COLO668 (cell line): ENCODE measurements around the gene AIRE.
"Not testable (repeated sequence)": the region's sequence is repeated elsewhere in the genome, so short reads cannot be mapped to it uniquely, and the experiment has no call there.

ENCODE experiments used
- DNase-seq: peaks from one replicate; lab custom pipeline; 2025; ENCODE audit not compliant: unreplicated experiment; lab: John Stamatoyannopoulos, UW

Gene AIRE

DNA sequence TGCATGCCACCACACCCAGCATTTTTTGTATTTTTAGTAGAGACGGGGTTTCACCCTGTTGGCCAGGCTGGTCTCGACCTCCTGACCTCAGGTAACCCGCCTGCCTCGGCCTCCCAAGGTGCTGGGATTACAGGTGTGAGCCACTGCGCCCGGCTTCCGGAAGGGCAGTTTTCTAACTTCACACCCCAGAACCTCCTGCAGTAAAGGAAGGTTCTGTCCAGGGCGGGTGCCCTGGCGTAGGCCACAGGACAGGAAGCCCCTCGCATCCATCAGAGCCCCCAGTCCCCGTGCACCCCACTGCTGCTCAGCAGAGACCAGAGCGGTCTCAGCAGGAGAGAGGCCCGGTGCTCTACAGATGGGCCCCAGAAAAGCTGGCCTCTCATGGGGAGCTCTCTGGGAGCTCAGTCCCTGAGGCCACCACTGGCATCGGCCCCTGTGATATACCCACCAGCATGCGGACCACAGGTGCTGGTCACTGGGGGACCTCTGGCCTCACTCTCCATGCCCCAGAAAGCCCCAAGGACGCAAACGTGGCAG is 19.9 kb upstream of the AIRE start:
- DNase-seq = no peak

DNA sequence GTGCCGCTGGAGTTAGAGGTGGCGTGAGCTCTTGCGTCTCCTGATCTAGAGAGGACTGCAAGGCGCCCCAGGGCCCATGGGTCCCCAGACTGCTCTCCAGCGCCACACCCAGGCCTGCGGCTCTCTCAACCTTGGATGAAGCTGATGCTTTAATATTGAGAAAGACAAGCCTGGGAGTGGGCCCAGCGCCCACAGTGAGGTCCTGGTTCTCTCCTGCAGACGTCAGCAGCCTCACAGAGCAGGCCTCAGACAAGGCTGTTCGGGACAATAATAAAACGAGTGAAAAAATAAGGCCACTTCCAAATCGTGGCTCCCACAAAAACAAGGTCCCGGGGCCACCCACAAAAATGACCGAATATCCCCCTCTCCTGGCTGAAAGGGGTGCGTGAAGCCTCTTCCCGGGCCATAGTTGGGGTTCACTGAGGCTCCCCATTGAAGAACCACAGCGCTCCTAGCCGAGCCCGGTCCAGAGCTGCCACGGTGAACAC is 18.0 kb upstream of the AIRE start:
- DNase-seq = peak; percentile 25

GRCh38 chr21:44269090-44269489 is 16.6 kb upstream of the AIRE start:
- DNase-seq = no peak

GRCh38 chr21:44271558-44272283 is 14.0 kb upstream of the AIRE start:
- no peak for DNase-seq

DNA sequence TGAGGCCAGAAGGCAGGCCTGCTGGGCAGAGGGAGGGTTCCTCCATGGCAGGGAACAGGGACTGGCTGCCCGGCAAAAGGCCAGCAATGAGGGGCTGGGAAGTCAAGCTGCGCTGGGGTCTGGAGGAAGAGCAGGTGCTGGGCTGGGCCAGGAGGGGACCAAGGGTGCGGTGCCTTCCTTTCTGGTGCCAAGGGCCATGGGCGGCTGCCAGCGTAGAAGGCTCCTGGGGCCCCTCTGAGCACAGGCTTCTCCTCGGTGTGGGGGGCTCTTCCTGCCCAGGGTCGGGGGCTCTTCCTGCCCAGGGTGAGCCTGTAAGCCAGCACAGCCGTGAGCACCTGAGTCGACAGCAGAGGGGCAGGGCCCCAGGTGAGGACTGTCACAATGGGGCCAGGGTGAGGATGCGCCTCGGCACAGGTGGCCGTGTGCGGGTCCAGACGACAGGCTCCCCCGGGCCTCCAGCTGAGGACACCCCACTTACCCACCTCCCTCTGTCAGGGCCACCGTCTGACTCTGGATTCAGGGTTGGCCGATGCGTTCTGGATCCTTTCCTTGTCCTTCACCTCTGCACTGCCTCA is 13.3 kb upstream of the AIRE start:
- no peak for DNase-seq

DNA sequence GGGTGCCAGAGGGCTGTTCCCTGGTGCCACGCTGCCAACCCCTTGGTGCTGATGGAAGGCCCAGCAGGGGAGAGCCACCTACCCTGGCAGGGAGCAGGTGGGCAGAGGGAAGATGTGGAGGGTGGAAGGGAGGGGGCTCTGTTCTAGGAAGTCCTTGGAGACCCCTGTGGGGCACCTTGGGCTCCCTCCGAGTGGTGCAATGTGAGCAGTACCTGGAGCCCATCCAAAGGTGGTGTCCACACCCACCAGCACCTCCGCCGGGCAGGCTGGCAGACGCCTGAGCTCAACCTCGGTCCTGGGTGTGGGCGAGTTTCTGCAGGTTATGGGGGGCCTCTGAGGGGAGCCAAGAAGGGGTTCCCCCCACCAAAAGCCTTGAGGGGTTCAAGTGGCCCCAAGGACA is 12.6 kb upstream of the AIRE start:
- no peak for DNase-seq

GRCh38 chr21:44275041-44275440 is 10.6 kb upstream of the AIRE start:
- DNase-seq = peak; percentile 93

DNA sequence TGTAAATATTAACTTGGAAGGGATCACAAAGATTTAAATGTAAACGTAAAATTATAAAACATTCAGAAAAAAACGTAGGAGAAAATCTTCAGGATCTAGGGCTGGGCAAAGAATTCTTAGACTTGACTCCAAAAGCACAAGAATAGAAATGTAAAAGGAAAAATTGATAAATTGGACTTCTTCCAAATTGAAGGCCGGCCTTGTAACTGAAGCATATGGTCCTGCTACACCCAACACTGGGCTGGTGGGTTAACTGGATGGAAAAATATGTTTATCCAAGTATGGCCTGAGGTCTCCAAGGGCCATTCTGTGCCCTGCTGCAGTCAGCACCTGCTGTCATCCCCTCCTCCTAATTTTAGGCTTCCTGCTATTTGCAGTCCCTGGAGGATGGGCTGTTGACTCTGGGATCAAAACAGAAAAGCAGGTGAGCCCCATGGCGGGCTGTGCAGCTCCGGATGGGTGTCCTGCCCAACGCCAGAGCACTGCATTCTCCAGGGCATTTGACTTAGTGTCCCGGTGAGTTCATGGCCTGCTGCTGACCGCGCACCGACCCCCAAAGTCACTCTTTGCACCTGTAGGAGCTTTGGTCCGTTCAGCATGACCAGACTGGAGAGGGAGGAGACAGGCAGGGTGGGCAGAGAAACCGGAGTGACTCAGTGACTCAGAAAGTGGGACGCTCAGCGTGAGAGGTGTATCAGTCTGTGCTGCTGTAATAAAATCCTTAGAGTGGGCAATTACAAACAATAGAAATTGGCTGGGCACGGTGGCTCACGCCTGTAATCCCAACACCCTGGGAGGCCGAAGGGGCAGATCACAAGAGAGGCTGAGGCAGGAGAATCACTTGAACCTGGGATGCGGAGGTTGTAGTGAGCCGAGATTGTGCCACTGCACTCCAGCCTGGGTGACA is 6.1 kb upstream of the AIRE start:
- peak; percentile 73 for DNase-seq

DNA sequence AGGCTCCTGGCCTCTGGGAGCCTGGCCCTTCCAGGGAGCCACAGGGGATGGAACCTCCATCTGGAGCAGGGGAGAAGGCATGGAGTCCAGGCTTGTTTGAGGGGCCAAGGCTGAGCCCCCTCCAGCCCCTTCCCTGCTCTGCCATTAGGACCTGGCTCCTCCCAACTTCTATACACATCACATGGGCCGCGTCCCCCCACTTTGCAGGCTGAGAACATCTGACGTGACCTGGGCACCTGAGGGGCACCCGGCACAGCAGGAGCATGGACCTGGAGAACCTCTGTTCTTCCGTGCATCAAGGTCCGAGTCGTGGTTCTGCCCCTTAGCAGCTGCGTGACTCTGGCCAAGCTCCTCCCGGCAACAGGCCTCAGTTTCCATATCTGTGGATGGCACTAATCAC is 3.9 kb upstream of the AIRE start:
- no peak for DNase-seq

GRCh38 chr21:44282370-44282769 is 3.3 kb upstream of the AIRE start:
- no peak for DNase-seq

- DNase-seq = not testable (repeated sequence)
These were observed 2.4 kb upstream of the AIRE start for GRCh38 chr21:44283211-44283785.

GRCh38 chr21:44283948-44284347 is 1.7 kb upstream of the AIRE start:
- no peak for DNase-seq

DNA sequence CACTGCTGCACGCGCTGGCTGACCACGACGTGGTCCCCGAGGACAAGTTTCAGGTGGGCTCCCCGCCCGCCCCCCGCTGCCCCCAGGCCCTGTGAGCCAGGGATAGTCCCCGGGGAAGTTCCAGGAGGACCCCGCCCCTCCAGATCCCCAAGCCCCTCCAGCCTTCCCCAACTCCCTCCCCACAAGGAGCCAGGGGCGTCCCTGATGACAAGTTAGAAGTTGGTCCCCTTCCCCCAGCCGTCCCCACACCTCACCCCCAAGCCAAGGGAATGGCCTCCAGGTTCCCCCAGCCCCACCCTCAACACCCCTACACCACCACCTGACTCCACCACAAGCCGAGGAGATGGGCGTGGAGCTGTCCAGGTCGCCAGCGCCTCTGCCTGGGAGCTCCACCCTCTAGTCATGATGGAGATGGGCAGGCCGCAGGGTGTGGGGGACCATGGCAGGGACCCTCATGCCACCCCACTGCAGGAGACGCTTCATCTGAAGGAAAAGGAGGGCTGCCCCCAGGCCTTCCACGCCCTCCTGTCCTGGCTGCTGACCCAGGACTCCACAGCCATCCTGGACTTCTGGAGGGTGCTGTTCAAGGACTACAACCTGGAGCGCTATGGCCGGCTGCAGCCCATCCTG is 525 bp downstream of the AIRE start:
- DNase-seq = no peak

DNA sequence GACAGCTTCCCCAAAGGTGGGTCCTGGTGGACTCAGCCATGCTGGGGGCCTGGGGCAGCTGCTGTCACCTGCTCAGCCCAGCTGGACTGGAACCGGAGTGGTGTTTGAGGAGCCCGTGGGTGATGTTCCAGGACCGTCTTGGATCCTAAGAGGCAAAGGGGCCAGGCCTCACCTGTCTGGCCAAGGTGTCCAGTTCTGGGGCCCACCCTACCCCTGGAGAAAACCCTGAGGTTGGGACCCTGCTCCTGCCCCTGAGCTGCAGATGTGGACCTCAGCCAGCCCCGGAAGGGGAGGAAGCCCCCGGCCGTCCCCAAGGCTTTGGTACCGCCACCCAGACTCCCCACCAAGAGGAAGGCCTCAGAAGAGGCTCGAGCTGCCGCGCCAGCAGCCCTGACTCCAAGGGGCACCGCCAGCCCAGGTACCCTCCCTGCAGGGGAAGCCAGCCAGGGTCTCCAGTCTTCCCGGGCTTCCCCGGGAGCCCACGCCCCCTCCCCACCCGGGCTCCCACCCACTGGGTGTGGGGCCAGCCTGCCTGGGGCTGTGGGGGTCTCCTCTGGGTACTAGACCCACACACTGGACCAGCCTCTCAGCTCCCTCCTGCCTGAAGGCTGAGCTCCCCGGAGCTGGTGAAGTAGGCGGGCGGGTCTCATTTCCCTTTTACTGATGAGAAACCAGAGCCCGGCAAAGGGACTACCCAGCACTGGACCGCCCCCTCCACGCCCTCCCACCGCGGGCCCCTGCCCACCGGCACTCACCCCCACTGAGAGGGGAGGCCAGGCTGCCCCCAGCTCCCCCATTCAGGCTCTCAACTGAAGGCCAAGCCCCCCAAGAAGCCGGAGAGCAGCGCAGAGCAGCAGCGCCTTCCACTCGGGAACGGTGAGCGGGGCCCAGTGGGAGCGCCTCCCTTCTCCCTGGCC is 1.3 kb downstream of the AIRE start:
- DNase-seq = no peak

- no peak for DNase-seq
These were observed 2.8 kb downstream of the AIRE start for GRCh38 chr21:44288251-44289110.

DNA sequence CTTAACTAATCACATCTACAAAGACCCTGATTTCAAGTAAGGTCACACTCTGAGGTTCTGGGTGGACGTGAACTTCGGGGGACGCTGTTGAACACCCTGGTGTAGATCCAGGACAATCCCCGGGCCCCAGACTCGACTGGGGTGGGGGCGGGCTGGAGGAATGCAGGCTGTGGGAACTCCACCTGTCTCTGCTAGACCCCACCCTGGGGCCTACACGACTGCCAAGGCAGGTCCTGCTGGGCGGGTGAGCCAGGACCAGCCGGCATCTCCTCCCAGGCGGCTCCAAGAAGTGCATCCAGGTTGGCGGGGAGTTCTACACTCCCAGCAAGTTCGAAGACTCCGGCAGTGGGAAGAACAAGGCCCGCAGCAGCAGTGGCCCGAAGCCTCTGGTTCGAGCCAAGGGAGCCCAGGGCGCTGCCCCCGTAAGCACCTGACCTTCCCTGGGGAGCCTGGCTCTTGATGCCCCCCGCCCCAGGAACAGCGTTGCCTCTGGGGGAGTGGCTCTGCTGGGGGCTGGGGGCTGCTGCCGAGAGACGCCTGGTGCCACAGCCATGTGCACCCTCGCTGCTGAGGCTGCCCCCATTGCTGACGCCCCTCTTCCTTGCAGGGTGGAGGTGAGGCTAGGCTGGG is 3.8 kb downstream of the AIRE start:
- DNase-seq = no peak

- no peak for DNase-seq
These were observed 4.8 kb downstream of the AIRE start for GRCh38 chr21:44290327-44291077.
